Measurements from ENCODE around the gene TIMM22. TPM values are rescaled to one million over a fixed set of nuclear protein-coding genes. Genes with fewer than 3 reads are reported as not detected.
A peak's percentile ranks its signal among the peaks of the same experiment; 100 is the strongest.
"Not testable (repeated sequence)": the region's sequence is repeated elsewhere in the genome, so short reads cannot be mapped to it uniquely, and the experiment has no call there.

TIMM22 gene
- 10 to 100 TPM; 12.4 to 15.0 (median 14.8) TPM for polyA plus RNA-seq (ENCODE audit: insufficient read length in 4 of 4)

DNA sequence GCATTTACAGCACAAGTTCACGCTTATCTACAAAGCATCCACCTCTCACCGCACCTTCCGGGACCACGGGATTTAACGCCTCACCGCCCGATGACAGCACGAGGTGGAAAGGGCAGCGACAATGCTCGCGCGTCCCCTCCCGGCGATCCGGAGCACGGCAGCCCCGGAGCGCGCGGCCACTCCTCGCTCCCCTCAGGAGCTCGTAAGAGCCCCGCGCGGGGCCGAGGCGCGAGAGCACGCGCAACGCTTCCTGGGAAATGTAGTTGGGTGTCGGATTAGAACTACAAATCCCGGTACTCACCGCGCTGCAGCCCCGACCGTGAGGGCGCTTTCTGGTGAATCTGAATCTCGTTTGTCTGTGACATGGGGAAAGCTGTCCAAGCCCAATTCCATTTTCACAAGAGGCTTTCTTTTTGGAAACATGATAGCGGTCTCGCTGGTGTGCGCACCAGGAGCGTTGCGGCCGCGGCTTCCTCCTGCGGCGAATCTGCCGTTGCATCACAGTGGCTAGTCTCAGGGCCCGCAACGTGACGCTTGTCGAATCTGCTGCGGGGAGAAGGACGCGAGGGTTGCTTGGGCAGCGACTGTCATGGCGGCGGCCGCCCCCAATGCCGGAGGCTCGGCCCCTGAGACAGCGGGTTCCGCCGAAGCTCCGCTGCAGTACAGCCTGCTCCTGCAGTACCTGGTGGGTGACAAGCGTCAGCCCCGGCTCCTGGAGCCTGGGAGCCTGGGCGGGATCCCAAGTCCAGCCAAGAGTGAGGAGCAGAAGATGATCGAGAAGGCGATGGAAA lies at the start of gene TIMM22:
TSS of gene TIMM22 (plus strand) at position 576 of the 791 bp plus-strand sequence. CDS start at position 590, 14 bp downstream.
- DNase-seq (ENCODE audit: low read depth in 4 of 4, low spot score in 3 of 4) = peak; percentile 94 to 97 (median 96)

DNA sequence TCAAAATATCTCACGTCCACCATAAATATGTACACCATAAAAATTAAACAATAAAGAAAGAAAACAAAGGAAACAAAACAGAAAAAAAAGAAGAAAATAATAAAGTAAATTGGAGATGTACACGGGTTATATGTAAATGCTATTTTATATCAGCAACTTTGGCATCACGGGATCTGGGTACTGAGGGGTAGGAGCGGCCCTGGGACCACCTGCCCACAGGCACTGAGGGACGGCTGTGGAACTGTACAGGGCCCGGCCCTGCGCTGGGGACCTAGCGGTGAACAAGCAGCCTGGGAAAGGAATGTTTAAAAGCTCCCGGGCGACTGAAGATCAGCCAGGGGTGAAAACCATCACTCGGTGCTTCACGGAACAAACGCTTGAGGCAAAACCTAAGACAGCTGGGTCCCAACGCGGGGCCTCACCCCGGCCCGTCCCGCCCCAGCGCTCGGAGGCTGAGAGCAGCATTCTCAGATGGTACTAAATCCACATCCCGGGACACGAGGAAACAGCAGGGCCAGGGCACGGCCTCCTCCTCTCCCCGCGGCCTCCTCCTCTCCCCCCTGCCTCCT lies 48.6 kb upstream of the TIMM22 start:
- no peak for DNase-seq (ENCODE audit: low read depth in 4 of 4, low spot score in 3 of 4)

DNA sequence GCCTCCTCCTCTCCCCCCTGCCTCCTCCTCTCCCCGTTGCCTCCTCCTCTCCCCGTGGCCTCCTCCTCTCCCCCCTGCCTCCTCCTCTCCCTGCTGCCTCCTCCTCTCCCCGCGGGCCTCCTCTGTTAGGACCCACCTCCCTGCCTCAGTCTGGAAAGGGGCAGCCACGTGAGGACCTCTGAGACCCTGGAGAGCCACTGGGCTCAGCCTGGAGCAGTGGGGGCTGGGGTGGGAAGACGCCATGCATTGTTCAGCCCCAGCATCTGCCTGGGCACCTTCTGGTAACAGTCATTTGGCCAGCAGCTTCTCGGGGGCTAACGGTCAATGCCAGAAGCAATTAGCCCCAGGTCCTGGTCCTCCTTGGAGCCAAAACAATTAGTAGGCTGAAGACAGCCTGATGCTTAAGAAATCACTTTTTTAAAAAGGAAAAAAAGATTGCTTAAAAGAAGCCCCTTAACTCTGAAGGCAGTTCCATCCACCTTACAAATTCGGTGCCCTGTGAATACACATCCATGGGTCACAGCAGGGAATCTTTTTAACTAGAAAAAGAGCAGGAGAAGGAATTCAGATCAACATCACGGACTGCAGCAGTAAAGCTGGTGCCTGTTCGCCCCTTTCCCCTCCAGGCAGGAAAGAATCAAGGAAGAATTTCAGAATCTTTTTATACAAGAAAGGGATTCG lies 47.2 kb upstream of the TIMM22 start:
- no peak for DNase-seq (ENCODE audit: low read depth in 4 of 4, low spot score in 3 of 4)

DNA sequence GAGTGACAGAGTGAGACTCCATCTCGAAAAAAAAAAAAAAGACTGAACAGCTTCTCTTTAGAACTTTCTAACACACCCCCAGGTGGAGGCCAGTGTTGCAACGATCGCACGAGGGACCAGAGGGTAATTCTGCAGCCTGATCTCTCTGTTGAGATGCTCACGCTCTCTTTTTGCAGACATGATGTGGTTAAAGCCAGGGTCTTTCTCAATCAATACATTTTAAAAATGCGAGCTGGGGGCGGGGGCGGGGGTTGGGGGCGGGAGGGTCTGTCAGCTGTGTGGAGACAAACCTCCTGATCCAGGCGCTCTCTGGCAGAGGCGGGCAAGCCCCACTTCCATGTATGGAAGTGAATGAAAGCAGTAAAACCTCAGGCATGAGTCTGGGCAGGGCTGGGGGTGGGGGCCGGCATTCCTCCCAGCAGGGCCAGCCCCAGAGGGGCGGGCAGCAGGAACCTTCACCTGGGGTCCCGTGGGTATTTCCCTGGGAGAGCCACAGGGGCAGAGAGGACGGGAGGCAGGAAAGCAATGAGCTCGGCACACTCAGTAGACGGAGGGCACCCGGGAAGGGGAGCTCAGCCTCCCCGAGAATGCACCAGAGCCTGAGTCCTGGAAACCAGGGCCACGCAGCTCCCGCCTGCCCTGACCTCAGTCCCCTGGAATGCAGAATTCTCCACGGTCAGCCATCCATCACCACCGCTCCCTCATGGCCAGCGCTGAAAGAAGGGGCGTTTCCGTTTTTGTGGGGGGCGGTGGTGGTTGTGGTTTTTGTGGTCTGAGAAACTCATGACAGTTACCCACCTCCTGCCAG lies 45.4 kb upstream of the TIMM22 start:
- DNase-seq (ENCODE audit: low read depth in 4 of 4, low spot score in 3 of 4) = no peak

- not testable (repeated sequence) for DNase-seq (ENCODE audit: low read depth in 4 of 4, low spot score in 3 of 4)
Observed at GRCh38 chr17:952592-952991, 44.3 kb upstream of the TIMM22 start.

DNA sequence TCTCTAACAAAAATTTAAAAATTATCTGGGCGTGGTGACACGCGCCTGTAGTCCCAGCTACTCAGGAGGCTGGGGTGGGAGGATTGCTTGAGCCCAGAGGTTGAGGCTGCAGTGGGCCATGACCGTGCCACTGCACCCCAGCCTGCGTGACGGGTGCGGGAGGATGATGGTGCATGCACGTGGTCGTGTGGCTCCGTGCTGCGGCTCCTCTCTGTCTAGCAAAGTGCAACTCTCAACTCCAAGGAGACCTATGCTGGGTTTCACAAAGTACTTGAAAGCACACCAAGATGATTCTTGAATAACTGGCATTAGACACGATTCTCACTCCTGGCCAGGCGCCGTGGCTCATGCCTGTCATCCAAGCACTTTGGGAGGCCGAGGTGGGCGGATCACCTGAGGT lies 43.2 kb upstream of the TIMM22 start:
- no peak for DNase-seq (ENCODE audit: low read depth in 4 of 4, low spot score in 3 of 4)

DNA sequence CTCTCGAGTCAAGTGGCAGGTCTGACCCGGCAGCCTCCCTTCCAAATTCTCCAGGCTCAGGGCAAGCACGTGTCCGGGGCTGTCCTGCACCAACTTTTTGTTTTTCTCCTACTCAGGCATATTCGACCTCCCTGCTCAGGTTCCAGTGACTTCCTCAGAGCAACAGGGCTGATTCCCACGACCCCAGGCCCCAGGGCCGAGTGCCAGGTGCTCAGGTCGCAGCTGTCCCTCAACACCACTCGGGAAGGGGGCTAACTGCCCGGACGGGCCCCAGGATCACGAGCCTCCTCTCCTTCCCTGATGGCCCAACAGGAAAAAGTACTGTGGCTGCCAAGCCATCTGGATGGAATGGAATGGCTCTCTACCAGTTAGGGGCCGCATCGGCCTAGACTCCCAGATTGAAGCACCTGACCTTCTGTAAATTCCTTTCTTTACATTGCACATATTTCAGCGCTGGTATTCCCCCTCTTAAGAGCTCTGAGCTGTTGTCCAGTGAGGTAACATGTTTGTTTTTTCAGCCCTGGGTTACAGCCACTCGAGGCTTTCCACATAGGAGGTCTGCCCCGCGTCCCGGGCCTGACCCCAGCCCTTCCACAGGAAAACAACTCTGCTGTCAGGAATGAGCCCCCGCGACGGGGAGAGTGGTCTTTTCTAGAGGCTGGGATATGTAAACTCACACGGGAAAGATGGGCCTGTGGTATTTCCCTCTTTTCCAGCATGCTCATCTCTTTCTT lies 42.3 kb upstream of the TIMM22 start:
- DNase-seq (ENCODE audit: low read depth in 4 of 4, low spot score in 3 of 4) = no peak

DNA sequence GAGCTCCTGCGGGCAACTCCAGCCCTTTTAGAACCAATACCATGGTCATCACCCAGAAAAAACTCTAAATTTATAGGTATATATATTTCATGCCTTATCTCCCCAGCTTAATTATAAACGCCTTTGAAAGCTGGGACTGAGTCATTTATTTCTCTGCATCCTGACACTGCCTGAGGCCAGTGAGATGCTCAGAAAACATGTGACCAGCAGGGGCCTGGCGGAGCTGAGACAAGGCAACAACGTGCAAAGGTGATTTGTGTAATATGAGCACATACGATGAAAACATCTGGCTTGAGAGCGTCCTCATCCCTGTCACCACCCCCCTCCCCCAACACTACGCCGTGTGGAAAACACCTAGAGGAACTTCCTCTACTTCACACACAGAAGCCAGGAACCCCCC lies 40.0 kb upstream of the TIMM22 start:
- no peak for DNase-seq (ENCODE audit: low read depth in 4 of 4, low spot score in 3 of 4)

DNA sequence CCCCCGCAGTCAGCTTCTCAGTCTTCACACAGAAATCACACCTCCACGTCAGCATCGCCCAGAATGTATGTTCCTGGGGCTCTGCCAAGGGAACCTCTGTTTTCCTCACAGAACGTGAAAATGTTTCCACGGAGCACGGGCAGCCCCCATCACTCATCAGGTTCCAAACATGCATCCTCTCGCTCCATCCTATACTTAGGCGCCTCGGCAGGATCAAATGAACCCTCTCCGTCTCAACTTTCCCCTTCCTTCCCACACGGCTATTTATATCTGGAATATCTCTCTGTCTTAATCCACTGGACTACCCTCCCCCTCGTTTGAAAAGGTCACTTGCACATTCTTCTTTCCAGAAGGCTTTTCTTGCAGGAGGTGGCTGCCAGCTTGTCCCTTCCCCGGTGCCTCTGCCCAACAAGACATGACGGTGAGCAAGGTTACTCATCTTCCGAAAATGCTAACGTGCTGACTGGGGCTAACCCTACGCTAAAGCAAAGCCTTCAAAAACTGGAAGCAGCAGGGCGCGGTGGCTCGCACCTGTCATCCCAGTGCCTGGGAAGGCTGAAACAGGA lies 39.0 kb upstream of the TIMM22 start:
- DNase-seq (ENCODE audit: low read depth in 4 of 4, low spot score in 3 of 4) = no peak

DNA sequence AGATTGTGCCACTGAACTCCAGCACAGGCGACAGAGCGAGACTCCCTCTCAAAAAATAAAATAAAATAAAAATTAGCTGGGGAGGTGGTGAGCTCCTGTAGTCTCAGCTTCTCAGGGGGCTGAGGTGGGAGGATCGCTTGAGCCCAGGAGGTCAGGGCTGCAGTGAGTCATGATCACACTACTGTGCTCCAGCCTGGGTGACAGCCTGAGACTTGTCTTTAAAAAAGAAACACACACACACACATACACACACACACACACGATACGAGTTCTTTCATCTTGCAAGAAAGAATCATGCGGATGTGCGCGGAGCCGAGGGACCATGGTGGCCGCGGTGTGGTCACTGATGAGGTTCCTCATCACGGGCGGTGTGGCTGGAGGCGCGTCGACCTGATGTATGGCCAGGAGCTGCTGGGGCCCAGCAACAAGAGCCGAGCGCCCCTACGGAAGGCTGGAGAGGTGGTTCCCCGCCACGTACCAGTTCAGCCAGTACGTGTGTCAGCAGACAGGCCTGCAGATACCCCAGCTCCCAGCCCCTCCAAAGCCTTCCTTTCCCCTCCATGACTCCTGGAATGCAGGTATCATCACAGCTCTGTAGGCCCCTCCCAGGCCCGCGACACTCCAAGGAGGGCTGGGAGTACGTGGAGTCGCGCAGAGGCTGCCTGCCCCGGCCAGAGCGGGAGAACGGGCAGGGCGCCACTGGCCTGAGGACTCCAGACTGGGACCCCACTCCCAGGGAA lies 38.0 kb upstream of the TIMM22 start:
- no peak for DNase-seq (ENCODE audit: low read depth in 4 of 4, low spot score in 3 of 4)

GRCh38 chr17:962166-962565 lies 34.8 kb upstream of the TIMM22 start:
- DNase-seq (ENCODE audit: low read depth in 4 of 4, low spot score in 3 of 4) = no peak

- no peak for DNase-seq (ENCODE audit: low read depth in 4 of 4, low spot score in 3 of 4)
Observed at GRCh38 chr17:962670-963069, 34.3 kb upstream of the TIMM22 start.

DNA sequence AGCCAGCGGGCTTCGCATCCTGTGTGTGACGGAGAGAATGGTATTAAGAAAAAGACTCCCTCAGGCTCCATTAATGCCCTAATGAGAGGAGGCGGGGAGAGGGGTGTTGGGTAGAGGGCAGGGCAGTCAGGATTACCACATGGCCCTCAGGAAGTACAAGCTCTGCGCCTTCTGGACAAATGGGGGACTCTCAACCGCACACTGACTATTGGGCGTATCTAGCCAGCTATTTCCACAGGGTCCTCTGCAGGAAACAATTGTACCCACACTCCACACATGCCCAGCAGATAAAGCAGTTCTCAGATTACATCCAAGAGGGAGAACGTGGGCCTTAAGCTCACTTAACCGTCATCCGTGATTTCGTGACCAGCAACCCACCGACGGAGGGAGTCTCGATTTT lies 32.1 kb upstream of the TIMM22 start:
- DNase-seq (ENCODE audit: low read depth in 4 of 4, low spot score in 3 of 4) = no peak

DNA sequence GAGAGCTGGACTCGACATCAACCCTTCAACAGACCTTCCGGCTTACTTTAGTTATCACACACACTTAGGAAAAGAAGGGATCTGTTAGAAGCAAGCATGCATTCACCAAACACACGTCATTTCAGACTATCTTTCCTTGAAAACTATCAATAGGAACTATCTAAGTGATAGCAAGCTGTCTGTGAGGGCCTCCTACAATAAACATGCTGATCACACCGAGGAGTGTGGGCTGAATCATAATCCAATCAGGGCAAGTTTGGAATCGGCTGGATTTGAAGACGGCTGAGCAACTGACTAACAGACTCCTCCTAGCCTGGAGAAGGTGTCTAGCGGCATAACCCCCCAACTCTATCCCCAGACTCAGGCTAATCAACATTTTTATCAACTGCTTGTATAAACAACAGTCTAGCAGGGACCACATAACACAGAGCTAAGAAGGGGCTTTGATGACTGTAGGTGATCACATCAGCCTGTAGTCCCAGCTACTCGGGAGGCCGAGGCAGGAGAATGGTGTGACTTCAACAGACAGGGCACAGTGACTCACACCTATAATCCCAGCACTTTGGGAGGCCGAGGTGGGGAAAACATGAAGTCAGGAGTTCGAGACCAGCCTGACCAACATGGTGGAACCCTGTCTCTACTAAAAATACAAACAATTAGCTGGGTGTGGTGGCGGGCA lies 31.5 kb upstream of the TIMM22 start:
- no peak for DNase-seq (ENCODE audit: low read depth in 4 of 4, low spot score in 3 of 4)

DNA sequence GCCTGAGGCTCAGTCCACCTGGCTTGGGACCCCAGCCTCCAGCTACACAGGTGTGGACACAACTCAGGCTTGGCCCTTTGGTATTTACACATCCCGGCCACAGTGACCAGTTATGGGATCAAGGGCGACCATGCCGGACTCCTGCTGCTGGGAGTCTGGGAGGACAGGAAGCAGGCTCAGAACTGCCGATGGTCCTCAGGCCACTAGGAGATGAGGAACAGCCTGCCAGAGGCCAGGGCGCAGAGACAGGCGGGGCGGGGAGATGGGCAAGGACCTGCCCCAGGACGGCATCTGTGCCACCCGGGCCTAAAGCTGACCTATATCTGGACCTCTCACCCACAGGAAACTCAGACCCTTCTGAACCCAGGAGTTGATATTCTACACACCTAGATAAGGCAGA lies 29.8 kb upstream of the TIMM22 start:
- no peak for DNase-seq (ENCODE audit: low read depth in 4 of 4, low spot score in 3 of 4)

DNA sequence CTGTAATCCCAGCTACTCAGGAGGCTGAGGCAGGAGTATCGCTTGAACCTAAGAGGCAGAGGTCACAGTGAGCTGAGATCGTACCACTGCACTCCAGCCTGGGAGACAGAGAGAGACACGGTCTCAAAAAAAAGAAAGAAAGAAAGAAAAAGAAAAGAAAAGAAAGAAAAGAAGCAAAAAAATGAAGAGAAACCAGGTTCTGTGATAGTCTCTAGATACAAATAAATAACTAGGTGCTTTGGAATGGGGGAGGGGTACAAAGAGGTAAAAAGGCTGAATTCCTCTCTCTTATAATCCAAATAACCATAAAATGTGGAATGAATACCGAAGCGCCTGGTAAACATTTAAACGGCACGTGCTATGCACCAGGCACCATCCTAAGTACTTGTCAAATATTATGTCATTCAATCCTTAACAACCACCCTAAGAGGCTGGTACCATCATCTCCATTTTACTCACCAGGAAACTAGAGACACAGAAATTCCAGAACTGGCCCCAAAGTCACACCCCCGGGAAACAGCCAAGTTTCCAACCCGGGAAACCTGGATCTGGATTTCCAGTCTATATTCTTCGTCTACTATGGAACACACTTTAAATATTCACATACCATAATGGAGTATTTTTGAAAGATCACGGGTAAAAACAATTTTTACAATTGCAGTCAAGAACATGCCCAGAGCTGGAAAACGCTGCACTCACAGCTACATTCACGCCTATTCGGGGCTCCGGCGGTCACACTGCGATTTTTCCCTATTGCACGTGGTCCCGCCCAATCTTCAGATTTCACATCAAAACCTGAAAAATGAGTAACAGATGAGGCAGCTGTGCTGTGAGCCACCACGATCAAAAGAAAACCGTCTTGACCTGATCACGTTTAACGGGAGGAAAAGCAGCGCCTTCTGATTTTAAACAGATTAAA lies 27.9 kb upstream of the TIMM22 start:
- DNase-seq (ENCODE audit: low read depth in 4 of 4, low spot score in 3 of 4) = no peak

- DNase-seq (ENCODE audit: low read depth in 4 of 4, low spot score in 3 of 4) = no peak
Observed at GRCh38 chr17:969811-970355, 27.0 kb upstream of the TIMM22 start.
